ENCODE results near the gene SNAP91. TPM values are rescaled to one million over a fixed set of nuclear protein-coding genes. Genes with fewer than 3 reads are reported as not detected.
A peak's percentile ranks its signal among the peaks of the same experiment; 100 is the strongest.

SNAP91 gene
- total RNA-seq, 4 donors from 2014 or later: not detected

- Histone ChIP-seq H3K9me3 (peaks cover 3% of the 10 kb centered on the region), H3K4me3 (no peak overlapping the region), H3K36me3 (no peaks in the 10 kb centered on the region), H3K27me3 (peaks cover 56% of the 10 kb centered on the region), H3K27ac (no peak overlapping the region), H3K4me1 (peaks cover 18% of the 10 kb centered on the region)
- DNase-seq (ENCODE audit: low spot score in 2 of 2): no peak
- WGBS: 24% methylated on average over 8 of the region's 8 CpGs
- no peak for TF ChIP-seq POLR2A (IDR thresholded peaks at IDR 0.05)
- no peak for TF ChIP-seq POLR2AphosphoS5 (IDR thresholded peaks at IDR 0.05)
- TF ChIP-seq EP300 (IDR thresholded peaks at IDR 0.05): no peak
- TF ChIP-seq CTCF (IDR thresholded peaks at IDR 0.05): no peak
Observed at GRCh38 chr6:83709748-83710050, 798 bp upstream of the SNAP91 start.

- no peak for DNase-seq (ENCODE audit: low spot score in 2 of 2)
- no peak for TF ChIP-seq CTCF (IDR thresholded peaks at IDR 0.05)
- no peak for TF ChIP-seq EP300 (IDR thresholded peaks at IDR 0.05)
- Histone ChIP-seq H3K4me1 (peaks cover 18% of the 10 kb centered on the region), H3K9me3 (peaks cover 3% of the 10 kb centered on the region), H3K36me3 (no peaks in the 10 kb centered on the region), H3K27ac (no peak overlapping the region), H3K4me3 (peak overlapping the region; percentile 56), H3K27me3 (peaks cover 54% of the 10 kb centered on the region)
- WGBS: 0% methylated on average over 15 of the region's 52 CpGs
Observed at GRCh38 chr6:83708546-83708969, 343 bp downstream of the SNAP91 start.

- 7% methylated on average over 23 of the region's 53 CpGs for WGBS
- Histone ChIP-seq H3K9me3 (peaks cover 3% of the 10 kb centered on the region), H3K4me3 (peak overlapping the region; percentile 56), H3K27me3 (peaks cover 54% of the 10 kb centered on the region), H3K27ac (no peak overlapping the region), H3K36me3 (no peaks in the 10 kb centered on the region), H3K4me1 (peaks cover 18% of the 10 kb centered on the region)
- DNase-seq (ENCODE audit: low spot score in 2 of 2): no peak
- TF ChIP-seq CTCF (IDR thresholded peaks at IDR 0.05): no peak
Observed at GRCh38 chr6:83707829-83708545, 914 bp downstream of the SNAP91 start.

- H3K4me1 ChIP-seq: no peaks in the 10 kb centered on the region
- H3K27me3 ChIP-seq: peaks cover 22% of the 10 kb centered on the region
- TF ChIP-seq CTCF (IDR thresholded peaks at IDR 0.05) (no peak), EP300 (IDR thresholded peaks at IDR 0.05) (no peak), POLR2AphosphoS5 (IDR thresholded peaks at IDR 0.05) (no peak), POLR2A (IDR thresholded peaks at IDR 0.05) (no peak)
- no peaks in the 10 kb centered on the region for H3K9me3 ChIP-seq
- DNase-seq (ENCODE audit: low spot score in 2 of 2): no peak
- 36% methylated on average over 2 of the region's 2 CpGs for WGBS
- H3K36me3 ChIP-seq: no peaks in the 10 kb centered on the region
- no peak overlapping the region for H3K4me3 ChIP-seq
- H3K27ac ChIP-seq: no peak overlapping the region
Observed at GRCh38 chr6:83702749-83703148, 6.2 kb downstream of the SNAP91 start.

GRCh38 chr6:83702077-83702476, 6.8 kb downstream of the SNAP91 start:
- WGBS: 69% methylated on average over 1 of the region's 1 CpG
- Histone ChIP-seq H3K4me1 (no peaks in the 10 kb centered on the region), H3K27ac (no peak overlapping the region), H3K36me3 (no peaks in the 10 kb centered on the region), H3K9me3 (no peaks in the 10 kb centered on the region), H3K27me3 (peaks cover 16% of the 10 kb centered on the region), H3K4me3 (no peak overlapping the region)
- DNase-seq (ENCODE audit: low spot score in 2 of 2): no peak
- TF ChIP-seq POLR2A (IDR thresholded peaks at IDR 0.05) (no peak), POLR2AphosphoS5 (IDR thresholded peaks at IDR 0.05) (no peak), CTCF (IDR thresholded peaks at IDR 0.05) (no peak), EP300 (IDR thresholded peaks at IDR 0.05) (no peak)

Data from suprapubic skin (tissue), 4 donors.